ENCODE results near the gene CPVL. TPM values are rescaled to one million over a fixed set of nuclear protein-coding genes. Genes with fewer than 3 reads are reported as not detected.
"Not testable (repeated sequence)": the region's sequence is repeated elsewhere in the genome, so short reads cannot be mapped to it uniquely, and the experiment has no call there.

Gene CPVL
- total RNA-seq, 6 experiments from 2014 or later = 6.2 to 23.4 (median 8.8) TPM

DNA sequence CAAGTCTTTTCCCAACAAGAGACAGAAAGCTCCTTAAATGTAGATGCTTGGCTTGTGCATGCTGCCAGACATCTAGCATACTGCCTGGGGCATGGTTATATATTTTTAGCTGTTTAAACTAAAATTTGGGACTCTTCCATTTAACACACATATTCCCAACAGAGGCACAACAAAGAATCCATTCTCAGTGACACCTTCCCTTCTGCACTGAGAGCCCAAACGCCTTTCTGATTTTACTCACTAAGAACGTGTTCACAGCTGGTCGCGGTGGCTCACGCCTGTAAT, 49.9 kb downstream of the CPVL start:
- no peak for TF ChIP-seq POLR2A (IDR thresholded peaks at IDR 0.05)
- TF ChIP-seq, protein P1, sequence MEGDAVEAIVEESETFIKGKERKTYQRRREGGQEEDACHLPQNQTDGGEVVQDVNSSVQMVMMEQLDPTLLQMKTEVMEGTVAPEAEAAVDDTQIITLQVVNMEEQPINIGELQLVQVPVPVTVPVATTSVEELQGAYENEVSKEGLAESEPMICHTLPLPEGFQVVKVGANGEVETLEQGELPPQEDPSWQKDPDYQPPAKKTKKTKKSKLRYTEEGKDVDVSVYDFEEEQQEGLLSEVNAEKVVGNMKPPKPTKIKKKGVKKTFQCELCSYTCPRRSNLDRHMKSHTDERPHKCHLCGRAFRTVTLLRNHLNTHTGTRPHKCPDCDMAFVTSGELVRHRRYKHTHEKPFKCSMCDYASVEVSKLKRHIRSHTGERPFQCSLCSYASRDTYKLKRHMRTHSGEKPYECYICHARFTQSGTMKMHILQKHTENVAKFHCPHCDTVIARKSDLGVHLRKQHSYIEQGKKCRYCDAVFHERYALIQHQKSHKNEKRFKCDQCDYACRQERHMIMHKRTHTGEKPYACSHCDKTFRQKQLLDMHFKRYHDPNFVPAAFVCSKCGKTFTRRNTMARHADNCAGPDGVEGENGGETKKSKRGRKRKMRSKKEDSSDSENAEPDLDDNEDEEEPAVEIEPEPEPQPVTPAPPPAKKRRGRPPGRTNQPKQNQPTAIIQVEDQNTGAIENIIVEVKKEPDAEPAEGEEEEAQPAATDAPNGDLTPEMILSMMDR (IDR thresholded peaks at IDR 0.05) = no peak

DNA sequence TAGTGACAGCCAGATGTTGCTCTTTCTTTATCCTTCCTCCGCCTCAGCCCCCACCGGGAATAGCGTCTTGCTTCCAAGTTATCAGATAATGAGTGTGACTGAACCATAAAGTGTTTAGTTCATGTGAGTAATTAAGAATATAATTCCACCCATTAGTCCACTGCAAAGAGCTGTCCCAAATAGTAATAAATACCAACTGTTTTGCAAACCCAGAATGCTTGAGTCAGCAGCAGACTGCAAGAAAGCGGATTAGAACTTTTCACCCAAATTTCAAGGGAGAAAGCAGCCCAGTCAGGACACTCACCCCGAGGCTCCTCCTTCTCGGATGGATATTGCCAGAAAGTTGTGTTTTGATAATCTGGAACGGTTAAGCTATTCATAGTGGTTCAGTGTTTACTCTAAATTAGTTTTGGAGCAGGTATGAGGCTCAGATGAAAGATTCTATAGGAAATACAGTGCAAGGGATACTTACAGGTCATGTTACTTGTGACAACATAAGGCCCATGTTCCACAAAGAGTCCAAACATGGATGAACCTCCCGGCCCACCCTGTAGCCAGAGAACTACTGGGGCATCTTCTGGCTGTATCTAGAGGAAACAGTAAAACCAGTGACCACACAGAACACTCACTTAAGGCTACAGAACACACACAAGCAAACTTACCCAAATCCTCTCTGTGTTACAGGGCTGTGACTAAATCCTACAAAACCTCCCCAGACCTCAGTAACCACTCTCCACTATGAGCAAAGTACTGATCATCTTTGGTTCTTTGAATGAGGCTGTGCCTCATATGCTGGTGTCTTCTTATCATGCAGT, 50.5 kb downstream of the CPVL start:
- Histone ChIP-seq H3K27me3 (no peaks in the 10 kb centered on the region), H3K27ac (no peak overlapping the region), H3K4me3 (no peak overlapping the region), H3K9me3 (no peaks in the 10 kb centered on the region), H3K4me1 (peaks cover 0 to 23% (median 11%) of the 10 kb centered on the region in 4 donors), H3K36me3 (no peaks in the 10 kb centered on the region)
- WGBS (ENCODE audit: insufficient coverage, low coverage, low lambda C conversion rate, missing lambda C conversion rate) = 47% methylated on average over 8 of the region's 8 CpGs
- intact Hi-C loops (cut with DNase I) = no loop called here
- ATAC-seq (no peak), DNase-seq (no peak)
- TF ChIP-seq POLR2A (IDR thresholded peaks at IDR 0.05) = no peak
- TF ChIP-seq, protein P1 (IDR thresholded peaks at IDR 0.05) = no peak

More for the DNA sequence above, 49.9 kb downstream of the CPVL start:
- ATAC-seq = no peak
- intact Hi-C loops (cut with DNase I) = no loop called here
- H3K4me3 ChIP-seq = no peak overlapping the region
- H3K27ac ChIP-seq = no peak overlapping the region
- DNase-seq = no peak
- no peaks in the 10 kb centered on the region for H3K27me3 ChIP-seq
- no peaks in the 10 kb centered on the region for H3K36me3 ChIP-seq
- 96% methylated on average over 5 of the region's 5 CpGs for WGBS (ENCODE audit: insufficient coverage, low coverage, low lambda C conversion rate, missing lambda C conversion rate)
- peaks cover 0 to 29% (median 12%) of the 10 kb centered on the region in 4 donors for H3K4me1 ChIP-seq
- H3K9me3 ChIP-seq = no peaks in the 10 kb centered on the region

DNA sequence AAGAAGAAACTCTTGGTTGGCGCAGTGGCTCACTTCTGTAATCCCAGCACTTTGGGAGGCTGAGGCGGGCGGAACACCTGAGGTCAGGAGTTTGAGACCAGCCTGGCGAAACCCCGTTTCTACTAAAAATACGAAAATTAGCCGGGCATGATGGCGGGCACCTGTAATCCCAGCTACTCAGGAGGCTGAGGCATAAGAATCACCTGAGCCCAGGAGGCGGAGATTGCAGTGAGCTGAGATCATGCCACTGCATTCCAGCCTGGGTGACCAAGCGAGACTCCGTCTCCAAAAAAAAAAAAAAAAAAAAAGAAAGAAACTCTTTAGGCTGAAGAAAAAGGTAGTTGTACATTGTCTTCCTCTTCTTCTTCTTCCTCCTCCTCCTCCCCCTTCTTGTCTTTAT, 53.2 kb downstream of the CPVL start:
- H3K4me1 ChIP-seq; H3K27me3 ChIP-seq; DNase-seq; H3K4me3 ChIP-seq; H3K27ac ChIP-seq; H3K36me3 ChIP-seq; intact Hi-C loops (cut with DNase I); ATAC-seq; H3K9me3 ChIP-seq: not testable (repeated sequence)
- WGBS (ENCODE audit: insufficient coverage, low coverage, low lambda C conversion rate, missing lambda C conversion rate) = 94% methylated on average over 11 of the region's 11 CpGs

DNA sequence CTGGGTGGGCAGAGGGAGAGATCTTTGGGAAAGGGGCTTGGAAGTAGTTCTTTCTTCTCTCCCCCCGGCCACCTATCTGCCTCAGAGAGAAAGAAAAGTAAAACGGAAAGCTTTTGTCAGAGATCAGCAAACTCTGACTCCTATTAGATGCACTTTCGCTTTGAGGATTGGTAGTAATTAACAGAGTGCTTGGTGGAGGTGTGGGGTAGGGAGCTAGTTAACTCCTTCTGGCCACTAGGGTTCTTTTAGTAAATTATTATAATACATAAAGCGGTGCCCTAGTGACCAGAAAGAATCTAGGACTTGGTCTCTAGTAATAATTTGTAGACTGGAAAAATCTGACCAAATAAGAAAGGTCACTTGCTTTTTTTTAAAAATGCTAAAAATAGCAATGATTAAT, 54.6 kb downstream of the CPVL start:
- DNase-seq = no peak
- intact Hi-C loops (cut with DNase I) = no loop called here
- Histone ChIP-seq H3K27me3 (no peaks in the 10 kb centered on the region), H3K4me3 (peak overlapping the region in 1 of 3 donors; percentile 29), H3K9me3 (no peaks in the 10 kb centered on the region), H3K4me1 (peaks cover 0 to 9% (median 2%) of the 10 kb centered on the region in 4 donors), H3K27ac (peak overlapping the region in 1 of 3 donors; percentile 59), H3K36me3 (no peaks in the 10 kb centered on the region)
- peak; percentile 27 to 93 (median 44) for ATAC-seq
- TF ChIP-seq POLR2A (IDR thresholded peaks at IDR 0.05) = no peak
- TF ChIP-seq, protein P1 (IDR thresholded peaks at IDR 0.05) = no peak
- WGBS (ENCODE audit: insufficient coverage, low coverage, low lambda C conversion rate, missing lambda C conversion rate) = 43% methylated on average over 4 of the region's 4 CpGs

DNA sequence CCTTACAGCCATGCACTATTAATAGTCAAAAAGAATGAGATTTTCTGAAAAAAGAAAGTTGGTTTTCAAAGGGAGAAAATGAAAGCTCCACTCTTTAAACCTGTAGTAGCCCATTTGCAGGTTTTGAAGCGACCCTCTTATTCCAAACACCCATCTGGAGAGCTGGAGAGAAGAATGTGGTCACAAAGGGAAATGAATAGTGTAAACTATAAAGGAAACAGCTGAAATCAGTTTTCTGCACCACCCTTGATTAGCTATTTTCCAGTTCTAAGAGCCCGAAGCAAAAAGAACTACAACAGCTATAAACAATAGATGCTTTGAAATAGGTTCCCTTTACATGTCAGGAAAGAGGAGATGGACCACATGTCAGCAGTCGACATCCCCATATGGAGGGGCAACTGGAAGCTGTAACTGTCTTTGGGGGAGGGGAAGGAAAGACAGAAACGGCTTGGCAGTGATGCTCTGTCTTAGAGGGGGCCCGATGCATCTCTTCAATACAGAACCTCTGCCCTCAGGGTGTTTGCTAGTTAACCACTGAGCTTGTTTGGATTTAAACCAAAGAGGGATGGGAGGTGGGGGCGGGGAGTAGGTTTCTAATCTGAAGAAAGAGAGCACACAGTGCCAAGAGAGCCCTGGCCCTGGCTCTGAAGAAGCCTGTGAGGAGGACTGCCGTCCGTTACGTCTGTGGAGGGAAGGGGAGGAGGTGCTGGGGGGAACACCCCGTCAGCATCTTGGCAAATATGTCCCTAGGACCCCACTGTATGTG, 55.3 kb downstream of the CPVL start:
- ATAC-seq = peak; percentile 26 to 69 (median 34)

More for the DNA sequence above, 55.3 kb downstream of the CPVL start:
- WGBS (ENCODE audit: insufficient coverage, low coverage, low lambda C conversion rate, missing lambda C conversion rate) = 41% methylated on average over 10 of the region's 10 CpGs
- no peak for DNase-seq
- H3K27ac ChIP-seq = peak overlapping the region in 1 of 3 donors; percentile 59
- H3K36me3 ChIP-seq = no peaks in the 10 kb centered on the region
- H3K27me3 ChIP-seq = no peaks in the 10 kb centered on the region
- TF ChIP-seq POLR2A (IDR thresholded peaks at IDR 0.05) = no peak
- TF ChIP-seq, protein P1 (IDR thresholded peaks at IDR 0.05) = no peak
- no peaks in the 10 kb centered on the region for H3K9me3 ChIP-seq
- H3K4me1 ChIP-seq = peaks cover 0 to 14% (median 2%) of the 10 kb centered on the region in 4 donors
- H3K4me3 ChIP-seq = peak overlapping the region in 1 of 3 donors; percentile 29
- intact Hi-C loops (cut with DNase I) = no loop called here
